SK-N-MC (cell line): Measurements from ENCODE around the gene THAP7.
A peak's percentile ranks its signal among the peaks of the same experiment; 100 is the strongest.

ENCODE experiments used
- EZH2 ChIP-seq: fragments of 200-600 bp; sonication (generic); IDR thresholded peaks from one replicate; pipeline ENCODE4 v1.6.1; 2017; ENCODE audit warnings: antibody characterized with exemption
- POLR2AphosphoS5 ChIP-seq: IDR thresholded peaks from 2 replicates; pipeline ENCODE4 v1.6.1; 2012; ENCODE audit warnings: mild to moderate bottlenecking, low read depth, low read length, borderline replicate concordance

DNA sequence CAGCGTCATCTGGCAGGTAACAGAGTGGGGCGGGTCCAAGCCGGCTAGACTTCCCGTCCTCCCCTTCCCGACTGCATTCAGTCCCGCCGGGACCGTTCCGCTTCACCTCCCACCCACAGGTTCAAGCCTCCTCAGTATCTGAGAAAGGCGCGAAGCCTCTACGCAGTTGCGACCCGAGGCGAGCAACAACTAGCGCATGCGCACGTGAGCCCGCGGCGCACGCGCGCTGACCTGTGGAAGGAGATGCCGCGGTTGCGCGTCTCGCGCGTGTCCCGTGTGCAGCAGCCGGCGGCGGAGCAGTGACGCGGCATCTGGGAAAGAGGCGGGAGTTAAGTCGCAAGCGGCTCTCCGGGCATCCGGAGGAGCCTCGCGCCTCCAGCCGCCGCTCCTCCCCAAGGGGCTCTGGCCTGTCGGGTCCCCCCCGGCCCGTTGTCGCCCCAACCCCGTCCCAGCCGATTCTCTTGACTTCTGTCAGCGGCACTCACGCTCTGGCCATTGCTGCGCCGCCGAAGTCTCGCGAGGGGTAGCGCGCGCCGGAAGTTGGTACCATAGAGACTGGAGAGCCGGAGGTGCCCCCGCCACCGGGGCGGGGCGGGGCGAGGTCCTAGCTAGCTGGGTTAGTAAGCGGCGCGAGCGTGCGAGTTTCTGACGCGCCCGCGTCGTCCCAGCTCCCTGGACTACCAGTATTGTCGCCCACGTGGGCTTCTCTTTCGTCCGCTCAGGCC, at the start of gene THAP7:
- TF ChIP-seq POLR2AphosphoS5 (peak; percentile 90), EZH2 (no peak)
